GM20431 (cell line): ENCODE measurements around the gene ABCC2.

Source experiments
- in situ Hi-C: fragments of 300-500 bp; cut with MseI, MboI; formaldehyde crosslinking; loops from one replicate; pipeline ENCODE4 v1.15.0; 2020; ENCODE audit warnings: low sequenced_read_pairs; ENCODE audit not compliant: unreplicated experiment

ABCC2 gene

DNA sequence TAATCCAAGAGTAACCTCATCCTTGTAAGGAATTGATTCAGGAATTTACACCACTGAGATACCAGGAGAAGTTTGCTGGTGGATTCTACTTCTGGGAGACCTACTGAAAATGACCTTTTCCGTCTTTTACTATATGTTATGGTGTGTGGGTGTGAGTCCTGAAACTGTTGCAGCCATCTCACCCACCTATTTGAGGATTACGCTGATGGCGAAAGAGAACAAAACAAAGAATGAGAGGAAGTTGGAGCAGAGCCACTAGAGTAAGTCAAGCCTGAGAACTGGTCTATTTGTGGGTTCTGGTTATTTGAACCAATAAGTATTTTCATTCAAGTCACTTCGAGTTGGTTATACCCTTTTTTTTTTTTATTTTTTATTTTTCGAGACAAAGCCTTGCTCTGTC, 12.7 kb upstream of the ABCC2 start:
- in situ Hi-C loops = no loop called here

DNA sequence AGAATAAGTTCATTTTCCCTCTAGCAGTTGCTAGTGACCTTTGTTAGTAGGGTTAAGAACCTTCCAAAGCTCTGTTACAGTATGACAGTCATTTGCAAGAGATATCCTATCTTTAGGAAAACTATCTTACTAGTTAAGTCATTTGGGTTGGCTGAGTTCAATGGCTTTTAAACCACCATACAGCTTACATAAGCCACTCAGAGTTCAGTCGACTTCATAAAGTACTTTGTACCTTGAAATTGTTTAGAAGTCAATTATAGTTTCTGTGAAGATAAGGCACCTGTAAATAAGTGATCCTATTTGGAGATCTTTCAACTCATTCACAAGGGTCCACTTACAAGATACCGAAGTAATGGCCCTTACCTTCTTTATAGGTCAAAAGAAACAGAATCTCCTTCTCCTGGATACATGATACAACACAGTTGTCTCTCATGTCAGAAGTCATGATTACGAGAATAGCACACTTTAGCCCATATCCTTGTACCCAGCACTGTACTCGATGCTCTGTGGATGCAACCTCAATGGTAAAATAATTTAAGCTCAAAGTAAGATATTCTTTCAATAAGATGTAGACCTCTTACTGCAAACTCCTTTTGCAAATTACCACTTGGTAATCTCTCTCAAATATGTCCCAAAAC, 11.9 kb upstream of the ABCC2 start:
- in situ Hi-C loops = no loop called here

DNA sequence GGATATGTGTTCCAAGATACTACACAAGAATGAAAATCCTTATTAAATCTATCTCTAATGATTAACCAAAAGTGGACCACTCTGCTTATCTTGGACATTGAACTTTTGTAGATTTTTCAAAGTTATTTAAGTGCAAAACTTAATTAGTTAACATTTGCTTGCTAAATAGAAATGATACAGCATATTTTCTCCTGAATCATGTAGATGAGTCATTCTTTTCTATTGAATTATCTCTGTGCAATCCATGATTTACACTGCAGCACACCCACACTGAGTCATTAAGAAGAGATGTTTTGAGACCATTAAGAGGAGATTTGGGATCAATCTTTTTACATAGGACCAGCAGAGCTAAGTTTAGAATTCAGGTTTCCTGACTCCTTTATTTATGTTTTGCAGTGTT, 6.6 kb upstream of the ABCC2 start:
- in situ Hi-C loops = no loop called here

DNA sequence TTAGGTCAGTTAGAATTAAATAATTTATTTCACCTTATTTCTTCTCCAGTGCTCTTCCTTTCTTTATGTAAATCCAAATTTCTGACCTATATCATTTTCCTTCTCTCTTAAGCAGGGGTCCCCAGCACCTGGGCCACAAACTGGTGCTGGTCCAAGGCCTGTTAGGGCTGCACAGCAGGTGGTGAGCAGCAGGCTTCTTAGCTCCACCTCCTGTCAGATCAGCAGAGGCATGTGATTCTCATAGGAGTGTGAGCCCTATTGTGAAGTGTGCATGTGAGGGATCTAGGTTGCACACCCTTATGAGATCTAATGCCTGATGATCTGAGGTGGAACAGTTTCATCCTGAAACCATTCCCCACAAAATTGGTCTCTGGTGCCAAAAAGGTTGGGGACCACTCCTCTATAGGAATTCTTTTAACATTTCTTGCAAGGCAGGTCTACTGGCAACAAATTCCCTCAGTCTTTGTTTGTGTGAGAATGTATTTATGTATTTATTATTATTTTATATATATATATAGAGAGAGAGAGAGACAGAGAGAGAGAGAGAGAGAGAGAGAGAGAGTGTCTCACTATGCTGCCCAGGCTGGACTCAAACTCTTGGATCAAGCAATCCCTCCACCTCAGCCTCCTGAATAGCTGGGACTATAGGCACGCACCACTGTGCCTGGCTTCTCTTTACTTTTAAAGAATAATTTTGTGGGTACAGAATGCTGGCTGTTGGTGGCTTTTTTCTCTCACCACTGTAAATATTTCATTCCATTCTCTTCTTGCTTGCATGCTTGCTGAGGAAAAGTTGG, 4.3 kb upstream of the ABCC2 start:
- in situ Hi-C loops = no loop called here

DNA sequence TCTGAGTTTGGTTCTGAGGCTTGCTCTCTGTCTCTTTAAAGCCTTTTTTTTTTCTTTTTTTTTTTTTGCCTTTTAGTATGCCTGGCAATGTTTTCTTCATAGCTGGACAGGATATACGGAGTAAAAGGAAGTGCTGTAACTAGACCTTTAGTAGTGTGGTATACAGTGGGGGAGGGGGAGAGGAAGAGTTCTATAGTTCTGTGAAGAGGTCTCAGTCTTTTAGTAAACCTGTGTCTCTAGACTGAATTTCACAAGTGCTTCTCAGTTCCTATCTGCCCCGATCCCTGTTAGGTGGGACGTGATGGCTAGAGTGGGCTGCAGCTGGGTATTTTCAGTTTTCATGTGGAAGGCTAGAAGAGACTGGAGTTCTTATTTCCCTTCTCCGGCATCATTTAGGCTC, 3.1 kb upstream of the ABCC2 start:
- in situ Hi-C loops = no loop called here

DNA sequence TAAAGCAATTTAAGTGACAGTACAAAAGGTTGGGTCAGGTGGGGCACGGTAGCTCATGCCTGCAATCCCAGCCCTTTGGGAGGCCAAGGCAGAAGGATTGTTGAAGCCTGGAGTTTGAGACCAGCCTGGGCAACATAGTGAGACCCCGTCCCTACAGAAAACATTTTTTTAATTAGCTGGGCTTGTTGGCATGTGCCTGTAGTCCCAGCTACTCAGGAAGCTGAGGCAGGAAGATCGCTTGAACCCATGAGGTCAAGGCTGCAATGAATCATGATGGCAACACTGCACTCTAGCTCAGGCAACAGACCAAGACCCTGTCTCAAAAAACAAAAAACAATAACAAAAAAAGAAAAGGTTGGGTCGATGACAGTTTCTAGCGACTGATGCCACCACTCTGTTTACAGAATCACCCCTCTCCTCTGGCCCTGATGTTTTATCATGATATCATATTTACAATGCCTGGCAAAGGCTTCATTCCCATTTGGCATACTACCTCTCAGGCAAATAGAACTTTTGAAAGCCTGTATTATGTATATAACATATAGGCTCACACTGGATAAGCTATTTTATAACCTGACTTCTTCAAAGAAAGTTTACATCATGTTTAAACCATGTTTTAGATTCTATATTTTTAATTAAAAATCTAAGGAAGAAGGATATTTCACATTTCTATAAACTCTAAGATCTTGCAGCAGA, 558 bp upstream of the ABCC2 start:
- in situ Hi-C loops = no loop called here

DNA sequence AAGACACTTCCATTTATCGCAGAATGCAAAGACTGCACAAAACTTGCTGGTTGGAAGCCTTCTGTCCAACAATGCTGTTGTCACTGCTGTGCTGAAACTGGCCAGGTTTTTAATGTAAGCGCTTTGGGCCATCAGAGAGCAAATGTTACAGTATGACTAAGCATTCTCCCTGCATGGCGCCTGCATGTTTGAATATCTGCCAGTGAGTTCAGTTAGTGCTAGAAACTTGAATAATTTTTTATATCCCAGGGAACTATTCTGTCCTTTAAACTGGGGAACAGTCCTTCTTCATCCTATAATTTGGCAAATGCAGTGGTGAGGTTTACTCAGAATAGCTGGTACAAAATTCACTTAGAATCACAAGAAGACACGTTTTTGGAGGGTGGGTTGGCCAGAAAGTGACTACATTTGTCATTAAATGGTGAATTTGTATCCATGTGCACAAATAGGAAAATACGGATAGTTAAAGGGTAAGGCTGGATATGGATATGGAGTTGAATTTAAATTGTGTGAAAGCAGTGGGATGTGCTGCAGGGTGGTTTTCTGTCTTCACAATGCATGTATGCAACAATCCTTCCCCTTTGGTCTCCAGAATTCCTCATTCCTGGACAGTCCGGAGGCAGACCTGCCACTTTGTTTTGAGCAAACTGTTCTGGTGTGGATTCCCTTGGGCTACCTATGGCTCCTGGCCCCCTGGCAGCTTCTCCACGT, 1.7 kb downstream of the ABCC2 start:
- in situ Hi-C loops = no loop called here

DNA sequence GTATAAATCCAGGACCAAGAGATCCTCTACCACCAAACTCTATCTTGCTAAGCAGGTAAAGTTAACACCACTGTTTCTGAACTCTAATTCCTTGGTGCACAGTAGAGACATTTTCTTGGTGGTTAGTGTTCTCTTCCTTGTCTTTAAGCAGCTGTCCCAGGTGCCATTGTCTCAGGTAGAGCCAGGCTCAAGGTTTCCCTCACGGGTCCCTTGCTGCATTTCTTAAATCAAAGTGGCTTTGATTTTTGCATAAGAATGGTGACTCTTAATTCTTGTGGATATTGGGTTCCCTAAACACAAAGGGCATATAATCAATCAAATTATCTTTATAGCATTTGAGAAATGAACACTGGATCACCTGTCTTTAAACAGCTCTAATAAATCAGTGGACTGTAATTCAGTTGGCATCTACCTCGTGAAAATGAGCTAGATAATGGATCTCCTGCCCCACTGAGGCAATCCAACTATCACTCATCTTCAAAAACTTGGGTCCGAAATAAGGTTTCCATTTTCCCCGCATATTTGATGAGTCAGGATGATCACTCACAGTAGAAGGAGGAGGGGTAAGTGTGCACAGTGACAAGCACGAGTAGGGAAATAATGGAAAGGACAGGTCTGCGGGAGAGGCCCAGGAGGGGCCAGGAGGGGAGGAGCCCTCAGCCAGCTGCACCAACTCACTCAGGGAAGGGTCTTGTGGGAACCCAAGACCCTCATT, 2.4 kb downstream of the ABCC2 start:
- in situ Hi-C loops = no loop called here

DNA sequence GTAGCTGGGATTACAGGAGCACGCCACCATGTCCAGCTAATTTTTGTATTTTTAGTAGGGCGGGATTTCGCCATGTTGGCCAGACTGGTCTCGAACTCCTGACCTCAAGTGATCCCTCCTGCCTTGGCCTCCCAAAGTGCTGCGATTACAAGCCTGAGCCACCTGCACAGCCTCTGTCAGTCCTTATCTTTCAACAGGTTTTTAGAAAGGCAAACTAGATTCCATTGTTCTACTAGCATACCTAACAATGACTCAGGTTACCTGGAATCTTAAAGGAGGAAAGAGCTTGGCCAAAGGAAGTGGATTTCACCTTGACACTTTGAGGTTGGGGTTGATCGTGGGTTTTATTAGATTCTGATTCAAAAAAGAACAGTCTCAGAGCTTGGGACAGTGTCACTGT, 3.2 kb downstream of the ABCC2 start:
- in situ Hi-C loops = no loop called here

DNA sequence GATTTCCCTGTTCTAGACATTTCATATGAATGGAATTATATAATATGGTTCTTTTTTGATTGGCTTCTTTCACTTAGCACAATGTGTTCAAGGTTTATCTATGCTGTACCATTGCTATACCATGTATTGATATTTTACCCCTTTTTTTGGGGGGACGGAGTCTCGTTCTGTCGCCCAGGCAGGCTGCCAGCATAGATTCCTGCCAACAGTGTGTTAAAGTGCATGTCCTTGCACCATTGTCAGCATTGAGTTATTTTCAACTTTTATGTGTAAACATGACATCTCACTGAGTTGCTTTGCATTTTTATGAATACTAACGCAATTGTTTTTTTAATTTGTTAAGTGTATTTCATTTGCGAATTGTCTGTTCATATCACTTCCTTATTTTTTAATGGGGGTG, 4.9 kb downstream of the ABCC2 start:
- in situ Hi-C loops = no loop called here

DNA sequence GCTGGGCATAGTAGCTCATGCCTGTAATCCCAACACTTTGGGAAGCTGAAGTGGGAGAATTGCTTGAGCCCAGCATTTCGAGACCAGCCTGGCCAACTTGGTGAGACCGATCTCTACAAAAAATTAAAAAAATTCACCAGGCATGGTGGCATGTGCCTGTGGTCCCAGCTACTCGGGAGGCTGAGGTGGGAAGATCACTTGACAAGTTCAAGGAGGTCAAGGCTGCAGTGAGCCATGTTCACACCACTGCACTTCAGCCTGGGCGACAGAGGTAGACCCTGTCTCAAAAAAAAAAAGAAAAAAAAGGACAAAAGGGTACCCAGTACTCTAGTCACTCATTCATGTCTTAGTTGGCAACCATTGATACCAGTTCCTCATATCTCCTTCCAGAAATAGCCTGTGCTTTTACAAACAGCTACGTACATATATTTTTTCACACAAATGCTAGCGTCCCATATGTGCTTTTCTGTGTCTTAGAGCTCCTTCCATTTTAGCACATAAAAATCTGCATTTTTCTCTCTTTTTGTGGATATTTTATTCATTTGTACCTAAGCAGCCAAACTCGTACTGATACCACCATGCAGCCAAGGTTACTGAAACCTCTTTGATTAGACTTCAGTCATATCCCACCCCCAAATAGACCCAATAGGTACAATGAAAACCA, 5.5 kb downstream of the ABCC2 start:
- in situ Hi-C loops = no loop called here

DNA sequence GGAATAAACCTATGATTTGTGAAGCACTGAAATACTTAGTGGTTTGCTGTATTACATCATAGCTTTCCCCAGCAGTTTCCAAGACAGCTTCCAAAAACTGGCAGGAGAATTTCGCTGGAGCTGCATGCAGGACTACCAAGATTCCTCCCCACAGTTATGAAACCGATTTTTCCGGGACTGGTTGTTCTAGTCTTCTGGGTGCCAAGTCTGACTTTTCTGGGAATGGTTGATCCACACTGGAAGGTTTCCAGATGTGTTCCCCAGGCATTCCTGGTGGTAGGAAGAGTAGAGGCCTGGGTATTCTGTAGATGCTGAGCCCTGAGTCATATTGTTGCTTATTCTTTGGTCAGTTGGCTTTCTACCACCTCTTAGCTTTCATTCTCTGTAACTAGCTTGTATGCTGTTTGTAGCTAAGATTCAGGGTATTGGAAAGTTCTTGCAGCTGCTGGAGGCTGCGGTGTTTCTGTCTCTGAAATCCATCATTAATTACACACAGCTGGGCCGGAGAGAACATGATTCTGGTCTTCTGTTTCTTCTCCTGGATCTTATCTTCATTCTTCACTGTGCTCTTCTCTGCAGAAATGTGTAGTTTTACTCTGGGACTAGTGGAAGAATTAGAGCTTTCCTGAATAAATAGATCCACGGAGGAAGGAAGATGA, 6.3 kb downstream of the ABCC2 start:
- in situ Hi-C loops = no loop called here

DNA sequence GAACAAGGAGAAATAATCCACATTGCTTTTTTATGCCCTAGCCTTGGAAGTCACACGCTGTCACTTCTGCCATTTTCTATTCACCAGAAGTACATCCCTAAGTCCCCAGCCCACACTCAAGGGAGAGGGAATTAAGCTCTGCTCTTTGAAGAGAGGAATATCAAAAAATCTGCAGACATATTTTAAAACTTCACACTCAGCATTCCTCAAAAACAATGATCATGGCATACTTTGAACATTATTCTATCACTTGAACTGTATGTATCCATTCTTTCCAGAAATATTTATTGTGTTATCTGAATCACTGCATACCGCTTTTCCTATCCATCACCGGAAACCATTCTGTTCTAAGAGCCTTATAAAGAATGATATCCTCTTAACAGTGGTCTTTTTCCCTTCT, 9.4 kb downstream of the ABCC2 start:
- in situ Hi-C loops = no loop called here

DNA sequence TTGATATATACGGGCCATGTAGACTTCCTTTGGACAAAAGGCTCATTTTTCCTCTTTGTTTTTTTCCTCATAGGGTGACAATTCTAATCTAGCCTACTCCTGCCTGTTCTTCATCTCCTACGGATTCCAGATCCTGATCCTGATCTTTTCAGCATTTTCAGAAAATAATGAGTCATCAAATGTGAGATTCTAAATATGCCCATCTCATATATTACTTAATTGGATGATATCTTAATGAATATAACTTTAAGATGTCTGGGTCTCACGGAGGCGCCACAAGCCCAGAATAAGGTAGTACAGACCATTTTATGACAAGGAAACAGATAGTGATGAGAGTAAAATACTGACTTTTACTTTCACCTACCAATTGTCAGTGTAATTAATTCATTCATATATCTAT, 11.4 kb downstream of the ABCC2 start:
- in situ Hi-C loops = no loop called here

DNA sequence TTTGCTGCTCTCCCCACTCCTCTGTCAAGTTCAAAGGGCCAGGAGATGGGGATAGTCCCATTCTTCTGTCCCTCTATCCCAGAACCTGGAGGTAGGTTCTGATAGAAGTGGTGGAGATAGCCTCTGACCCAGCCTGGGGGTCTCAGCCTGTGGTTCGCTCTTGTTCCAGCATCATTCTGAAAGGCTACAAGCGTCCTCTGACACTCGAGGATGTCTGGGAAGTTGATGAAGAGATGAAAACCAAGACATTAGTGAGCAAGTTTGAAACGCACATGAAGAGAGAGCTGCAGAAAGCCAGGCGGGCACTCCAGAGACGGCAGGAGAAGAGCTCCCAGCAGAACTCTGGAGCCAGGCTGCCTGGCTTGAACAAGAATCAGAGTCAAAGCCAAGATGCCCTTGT, 14.5 kb downstream of the ABCC2 start:
- in situ Hi-C loops = no loop called here

DNA sequence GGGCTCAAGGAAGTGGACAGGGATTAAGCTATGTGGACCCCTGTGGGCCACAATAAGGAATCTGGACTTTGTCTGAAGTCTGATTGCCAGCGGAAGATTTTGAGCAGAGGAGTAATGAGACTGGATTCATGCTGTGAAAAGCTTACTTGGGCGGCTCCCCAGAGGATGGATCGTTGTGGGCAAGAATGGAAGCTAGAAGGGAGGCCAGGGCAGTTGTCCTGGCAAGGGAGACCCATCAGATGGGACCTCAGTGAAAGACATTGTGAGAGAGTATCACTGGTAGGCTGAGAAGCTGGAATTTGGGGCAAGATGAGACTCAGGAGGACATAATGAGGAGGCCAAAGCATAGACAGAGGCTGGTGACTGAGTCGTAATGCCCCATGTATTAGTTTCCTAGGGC, 15.6 kb downstream of the ABCC2 start:
- in situ Hi-C loops = no loop called here

DNA sequence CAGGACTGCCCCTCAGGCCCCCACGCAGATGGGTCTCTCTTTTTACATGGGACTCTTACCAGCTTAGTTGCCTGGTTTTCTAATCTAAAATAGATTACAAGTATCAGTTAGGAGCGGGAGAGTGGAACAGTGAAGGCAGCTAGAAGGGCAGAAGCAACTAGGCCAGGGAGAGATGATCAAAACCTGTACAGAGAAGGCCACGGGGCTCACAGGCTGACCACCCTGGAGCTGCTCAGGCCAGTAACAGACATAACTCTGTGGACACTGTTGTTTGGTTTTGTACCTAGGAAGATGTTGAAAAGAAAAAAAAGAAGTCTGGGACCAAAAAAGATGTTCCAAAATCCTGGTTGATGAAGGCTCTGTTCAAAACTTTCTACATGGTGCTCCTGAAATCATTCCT, 16.5 kb downstream of the ABCC2 start:
- in situ Hi-C loops = no loop called here

DNA sequence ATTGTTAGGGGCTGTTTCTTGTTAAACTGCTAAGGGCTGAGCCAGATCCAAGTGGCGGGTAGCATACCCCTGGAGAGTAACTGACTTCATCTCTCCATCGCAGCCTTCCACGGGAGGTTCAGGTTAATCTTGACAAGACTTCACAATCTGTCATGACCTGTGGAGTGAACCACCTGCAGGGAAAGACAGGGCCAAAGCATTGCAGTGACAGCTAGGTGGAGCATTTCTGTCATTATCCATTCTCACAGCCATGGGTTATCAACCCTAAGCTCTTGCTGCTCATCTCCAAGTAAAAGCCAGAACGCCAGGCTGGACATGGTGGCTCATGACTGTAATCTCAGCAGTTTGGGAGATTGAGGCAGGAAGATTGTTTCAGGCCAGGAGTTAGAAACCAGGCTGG, 17.2 kb downstream of the ABCC2 start:
- in situ Hi-C loops = no loop called here

DNA sequence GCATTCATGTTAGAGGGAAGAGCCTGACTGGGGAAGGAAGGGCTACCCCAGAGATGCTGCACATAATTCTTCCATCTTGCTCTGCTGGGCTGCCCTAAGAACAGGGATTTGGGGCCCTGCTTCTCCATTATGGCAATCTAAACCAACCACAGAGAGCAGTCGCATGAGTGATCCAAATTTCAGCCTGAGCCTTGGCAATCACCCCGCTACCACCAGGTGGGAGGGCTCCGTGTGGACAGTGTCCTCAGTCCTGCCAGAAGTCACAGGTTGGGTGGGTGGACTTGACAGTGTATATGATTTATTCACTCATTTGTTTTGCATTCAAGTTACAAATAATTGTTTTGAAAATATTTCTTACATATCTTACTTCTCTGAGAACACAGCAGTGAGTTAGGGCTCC, 22.0 kb downstream of the ABCC2 start:
- in situ Hi-C loops = no loop called here
